ENCODE measurements around the gene GALNT18. TPM values are rescaled to one million over a fixed set of nuclear protein-coding genes. Genes with fewer than 3 reads are reported as not detected.

The GALNT18 gene
- total and polyA plus RNA-seq, 2 experiments from 2014 or later = 4.3 to 10.8 TPM

GRCh38 chr11:11605821-11606450 is 15.9 kb downstream of the GALNT18 start:
- no peak for DNase-seq (ENCODE audit: low spot score)
- no peak for TF ChIP-seq JUNB (IDR thresholded peaks at IDR 0.05; ENCODE audit: unreplicated experiment)
- no peak for TF ChIP-seq CTCF (conservative IDR thresholded peaks at IDR 0.05; ENCODE audit: low read depth in 2 of 2)
- no peak for TF ChIP-seq CREB1 (CRISPR knock-in tag; IDR thresholded peaks at IDR 0.05; ENCODE audit: low read depth)
- TF ChIP-seq ZNF331 (CRISPR knock-in tag; IDR thresholded peaks at IDR 0.05; ENCODE audit: low read depth) = no peak
- TF ChIP-seq REST (IDR thresholded peaks at IDR 0.05; ENCODE audit: unreplicated experiment) = no peak
- TF ChIP-seq NANOG (IDR thresholded peaks at IDR 0.05; ENCODE audit: borderline replicate concordance) = no peak
- no peak for TF ChIP-seq EZH2phosphoT487 (IDR thresholded peaks at IDR 0.05; ENCODE audit: unreplicated experiment)
- no peak for TF ChIP-seq ETS1 (IDR thresholded peaks at IDR 0.05)
- Histone ChIP-seq H3K27me3 (ENCODE audit: insufficient read depth) (no peaks in the 10 kb centered on the region), H4K20me1 (replicated peaks; ENCODE audit: insufficient read depth) (no peaks in the 10 kb centered on the region), H3K79me2 (replicated peaks; ENCODE audit: insufficient read depth) (no peaks in the 10 kb centered on the region), H3K36me3 (ENCODE audit: insufficient read depth) (no peaks in the 10 kb centered on the region), H3K4me3 (no peak overlapping the region), H3F3A (replicated peaks; ENCODE audit: low read depth) (no peaks in the 10 kb centered on the region), H3K4me1 (ENCODE audit: insufficient read depth) (no peaks in the 10 kb centered on the region), H3K4me2 (no peak overlapping the region), H2AFZ (no peak overlapping the region), H3K27ac (ENCODE audit: low read depth) (no peak overlapping the region), H3K9me2 (ENCODE audit: insufficient read depth) (no peaks in the 10 kb centered on the region; the same call in 1 of the 2 replicates)
- Mint-ChIP-seq H3K4me1 (peaks cover 12% of the 10 kb centered on the region), H3K9me3 (no peaks in the 10 kb centered on the region), H3K27me3 (ENCODE audit: insufficient read depth, low read depth, poor library complexity) (no peaks in the 10 kb centered on the region), H3K36me3 (ENCODE audit: low read depth) (no peaks in the 10 kb centered on the region), H3K27ac (no peak overlapping the region), H3K4me3 (no peak overlapping the region)
- ATAC-seq = no peak

- no peaks in the 10 kb centered on the region for H3F3A ChIP-seq (replicated peaks; ENCODE audit: low read depth)
- H3K4me2 ChIP-seq = no peak overlapping the region
- no peaks in the 10 kb centered on the region for H3K79me2 ChIP-seq (replicated peaks; ENCODE audit: insufficient read depth)
- Mint-ChIP-seq H3K4me3 (no peak overlapping the region), H3K4me1 (peaks cover 12% of the 10 kb centered on the region), H3K36me3 (ENCODE audit: low read depth) (no peaks in the 10 kb centered on the region), H3K9me3 (no peaks in the 10 kb centered on the region), H3K27ac (no peak overlapping the region), H3K27me3 (ENCODE audit: insufficient read depth, low read depth, poor library complexity) (no peaks in the 10 kb centered on the region)
- H3K9me2 ChIP-seq (ENCODE audit: insufficient read depth) = no peaks in the 10 kb centered on the region; the same call in 1 of the 2 replicates
- no peak overlapping the region for H3K27ac ChIP-seq (ENCODE audit: low read depth)
- no peaks in the 10 kb centered on the region for H4K20me1 ChIP-seq (replicated peaks; ENCODE audit: insufficient read depth)
- H3K36me3 ChIP-seq (ENCODE audit: insufficient read depth) = no peaks in the 10 kb centered on the region
- H3K27me3 ChIP-seq (ENCODE audit: insufficient read depth) = no peaks in the 10 kb centered on the region
- H3K4me3 ChIP-seq = no peak overlapping the region
- no peak for DNase-seq (ENCODE audit: low spot score)
- H3K4me1 ChIP-seq (ENCODE audit: insufficient read depth) = no peaks in the 10 kb centered on the region
- ATAC-seq = peak; percentile 50; the same call in 2 of the 3 replicates
- no peak overlapping the region for H2AFZ ChIP-seq
- TF ChIP-seq REST (IDR thresholded peaks at IDR 0.05; ENCODE audit: unreplicated experiment) (no peak), ETS1 (IDR thresholded peaks at IDR 0.05) (no peak), ZNF114 (CRISPR knock-in tag; IDR thresholded peaks at IDR 0.05) (no peak), CTCF (conservative IDR thresholded peaks at IDR 0.05; ENCODE audit: low read depth in 2 of 2) (no peak), CREB1 (CRISPR knock-in tag; IDR thresholded peaks at IDR 0.05; ENCODE audit: low read depth) (no peak)
These were observed 16.6 kb downstream of the GALNT18 start for GRCh38 chr11:11605181-11605580.
